Activated T-helper 17 cell treated with anti-CD3 and anti-CD28 coated beads, Interleukin-2, amount 50 U/mL, for 72 hours (primary cell): Measurements from ENCODE around the gene CCDC28A. TPM values are rescaled to one million over a fixed set of nuclear protein-coding genes. Genes with fewer than 3 reads are reported as not detected.

Experiments
- total RNA-seq, 2 donors: library from RNA; stranded (reverse); gene quantifications; one replicate each; pipeline ENCODE4 v1.2.3, GENCODE V29; 2022

CCDC28A gene
- total RNA-seq, 2 donors from 2014 or later, result 16.8 to 28.2 TPM

Other genes with a start within 250 kb of the CCDC28A start
- under 1 TPM in 1 of 2 donors, not detected in 1; 0.11 TPM for gene ECT2L, start 22.3 kb downstream of the CCDC28A start, total RNA-seq
- 10 to 100 TPM; 51.7 to 52.5 TPM for gene REPS1, start 214.5 kb downstream of the CCDC28A start, total RNA-seq